ENCODE measurements around the gene INSRR.

INSRR gene

DNA sequence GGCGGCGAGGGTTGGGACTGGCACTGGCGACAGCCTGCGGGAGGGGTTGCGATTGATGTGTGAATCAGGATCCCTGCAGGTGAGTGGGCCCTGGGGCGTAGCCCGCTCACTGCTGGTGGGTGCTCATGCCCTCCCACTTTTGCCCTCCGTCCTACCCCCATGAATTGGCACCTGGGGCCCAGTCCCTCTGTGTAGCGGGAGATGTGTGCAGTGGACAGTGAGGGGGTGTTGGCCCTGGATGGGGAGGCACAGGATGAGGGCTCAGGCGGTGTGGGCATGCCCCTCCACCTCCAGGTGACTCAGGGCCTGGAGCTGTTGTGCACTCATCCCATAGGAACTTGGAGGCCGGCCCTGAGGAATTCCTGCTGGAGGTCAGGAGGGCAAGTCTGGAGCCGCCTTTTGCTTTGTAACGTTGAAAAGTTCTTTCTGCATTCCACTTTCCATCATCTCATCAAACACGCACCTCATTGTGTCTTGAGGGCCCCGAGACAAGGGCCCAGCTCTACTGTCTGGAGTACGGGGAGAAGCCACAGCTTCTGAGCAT, 37.6 kb upstream of the INSRR start:
- TF ChIP-seq, protein P1, sequence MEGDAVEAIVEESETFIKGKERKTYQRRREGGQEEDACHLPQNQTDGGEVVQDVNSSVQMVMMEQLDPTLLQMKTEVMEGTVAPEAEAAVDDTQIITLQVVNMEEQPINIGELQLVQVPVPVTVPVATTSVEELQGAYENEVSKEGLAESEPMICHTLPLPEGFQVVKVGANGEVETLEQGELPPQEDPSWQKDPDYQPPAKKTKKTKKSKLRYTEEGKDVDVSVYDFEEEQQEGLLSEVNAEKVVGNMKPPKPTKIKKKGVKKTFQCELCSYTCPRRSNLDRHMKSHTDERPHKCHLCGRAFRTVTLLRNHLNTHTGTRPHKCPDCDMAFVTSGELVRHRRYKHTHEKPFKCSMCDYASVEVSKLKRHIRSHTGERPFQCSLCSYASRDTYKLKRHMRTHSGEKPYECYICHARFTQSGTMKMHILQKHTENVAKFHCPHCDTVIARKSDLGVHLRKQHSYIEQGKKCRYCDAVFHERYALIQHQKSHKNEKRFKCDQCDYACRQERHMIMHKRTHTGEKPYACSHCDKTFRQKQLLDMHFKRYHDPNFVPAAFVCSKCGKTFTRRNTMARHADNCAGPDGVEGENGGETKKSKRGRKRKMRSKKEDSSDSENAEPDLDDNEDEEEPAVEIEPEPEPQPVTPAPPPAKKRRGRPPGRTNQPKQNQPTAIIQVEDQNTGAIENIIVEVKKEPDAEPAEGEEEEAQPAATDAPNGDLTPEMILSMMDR (IDR thresholded peaks at IDR 0.05), result no peak
- no peaks in the 10 kb centered on the region for H3K9me3 ChIP-seq
- no peaks in the 10 kb centered on the region for H3K36me3 ChIP-seq
- H3K4me3 ChIP-seq (ENCODE audit: low read depth in 1 of 2, low read length in 1 of 2), result no peak overlapping the region
- peaks cover 77% of the 10 kb centered on the region for H3K27me3 ChIP-seq
- peaks cover 20 to 22% of the 10 kb centered on the region in 2 experiments for H3K4me1 ChIP-seq (ENCODE audit: control insufficient read depth in 1 of 2, insufficient read depth in 1 of 2, low read depth in 1 of 2, low read length in 1 of 2)
- H3K27ac ChIP-seq, result no peak overlapping the region

DNA sequence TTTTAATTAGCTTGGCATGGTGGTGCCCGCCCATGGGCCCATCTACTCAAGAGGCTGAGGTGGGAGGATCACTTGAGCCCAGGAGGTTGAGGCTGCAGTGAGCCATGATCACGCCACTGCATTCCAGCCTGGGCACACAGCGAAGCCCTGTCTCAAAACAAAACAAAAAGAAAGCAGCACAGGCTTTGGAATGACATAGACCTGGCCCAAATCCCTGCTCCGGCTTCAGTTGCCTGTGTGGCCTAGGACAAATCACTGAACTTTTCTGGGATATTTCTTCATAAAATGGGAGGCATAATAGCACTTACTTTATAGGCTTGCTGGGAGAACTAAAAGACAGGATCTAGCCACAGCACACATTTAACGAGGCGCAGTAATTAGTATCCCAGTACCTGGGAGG, 37.0 kb upstream of the INSRR start:
- Histone ChIP-seq H3K27me3 (peaks cover 83% of the 10 kb centered on the region), H3K27ac (no peak overlapping the region), H3K36me3 (no peaks in the 10 kb centered on the region), H3K4me3 (ENCODE audit: low read depth in 1 of 2, low read length in 1 of 2) (no peak overlapping the region), H3K4me1 (ENCODE audit: control insufficient read depth in 1 of 2, insufficient read depth in 1 of 2, low read depth in 1 of 2, low read length in 1 of 2) (peaks cover 20 to 23% of the 10 kb centered on the region in 2 experiments), H3K9me3 (no peaks in the 10 kb centered on the region)
- TF ChIP-seq, protein P1 (IDR thresholded peaks at IDR 0.05), result no peak

DNA sequence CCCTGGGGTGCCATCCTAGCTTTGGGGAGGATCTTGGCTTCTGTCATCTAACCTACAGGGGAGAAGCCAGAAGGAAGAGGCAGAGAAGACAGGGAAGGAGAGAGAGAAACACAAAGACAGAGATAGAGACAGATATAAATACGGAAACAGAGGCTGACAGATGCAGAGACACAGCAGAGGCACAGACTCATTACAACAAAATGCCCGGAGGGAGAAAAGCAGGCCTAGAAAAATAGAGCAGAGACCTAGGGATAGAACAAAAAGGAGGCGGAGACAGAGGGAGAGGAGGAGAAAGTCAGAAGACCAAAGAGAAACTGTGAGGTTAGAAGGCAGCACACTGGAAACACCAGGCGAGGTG, 36.5 kb upstream of the INSRR start:
- Histone ChIP-seq H3K4me1 (ENCODE audit: control insufficient read depth in 1 of 2, insufficient read depth in 1 of 2, low read depth in 1 of 2, low read length in 1 of 2) (peaks cover 20 to 23% of the 10 kb centered on the region in 2 experiments), H3K9me3 (no peaks in the 10 kb centered on the region), H3K36me3 (no peaks in the 10 kb centered on the region), H3K27me3 (peaks cover 88% of the 10 kb centered on the region), H3K4me3 (ENCODE audit: low read depth in 1 of 2, low read length in 1 of 2) (no peak overlapping the region), H3K27ac (no peak overlapping the region)
- TF ChIP-seq, protein P1 (IDR thresholded peaks at IDR 0.05), result no peak

DNA sequence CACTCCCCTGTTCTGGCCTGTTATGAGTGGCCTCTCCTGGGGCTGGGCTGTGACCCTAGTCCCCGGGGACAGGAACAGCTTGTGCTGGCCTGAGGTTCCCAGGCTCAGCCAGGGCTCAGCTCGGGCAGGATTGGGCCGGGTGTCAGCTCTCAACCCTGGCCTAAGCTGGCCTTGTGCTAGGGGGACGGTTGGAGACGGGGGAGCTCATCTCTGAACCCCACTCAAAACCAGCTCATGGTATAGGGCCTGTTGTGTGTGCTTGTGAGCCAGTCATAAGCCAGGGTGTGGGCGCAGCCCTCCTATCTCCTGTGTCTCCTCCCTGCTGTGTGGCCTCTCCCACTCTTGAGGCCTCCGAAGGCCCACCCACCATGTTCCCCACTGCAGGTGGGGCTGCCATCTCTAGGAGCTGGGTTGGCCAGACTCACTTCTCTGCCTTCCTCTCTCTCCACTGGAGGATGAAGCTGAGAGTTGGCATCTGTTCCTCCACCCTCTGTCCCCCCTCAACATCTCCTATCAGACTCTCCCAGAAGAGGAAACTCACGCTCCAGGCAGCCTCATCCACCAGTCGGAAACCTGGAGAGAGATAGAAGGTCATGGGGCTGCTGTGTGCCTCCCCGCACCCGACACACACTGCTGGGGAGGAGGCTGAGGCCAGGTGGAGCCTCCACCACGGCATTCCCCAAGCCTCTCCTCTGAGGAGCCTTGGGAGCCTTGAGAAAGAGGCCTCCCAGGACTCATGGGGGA, 36.0 kb upstream of the INSRR start:
- no peaks in the 10 kb centered on the region for H3K36me3 ChIP-seq
- peaks cover 93% of the 10 kb centered on the region for H3K27me3 ChIP-seq
- peaks cover 20 to 23% of the 10 kb centered on the region in 2 experiments for H3K4me1 ChIP-seq (ENCODE audit: control insufficient read depth in 1 of 2, insufficient read depth in 1 of 2, low read depth in 1 of 2, low read length in 1 of 2)
- no peaks in the 10 kb centered on the region for H3K9me3 ChIP-seq
- no peak overlapping the region for H3K27ac ChIP-seq
- no peak overlapping the region for H3K4me3 ChIP-seq (ENCODE audit: low read depth in 1 of 2, low read length in 1 of 2)
- TF ChIP-seq, protein P1 (IDR thresholded peaks at IDR 0.05), result no peak

DNA sequence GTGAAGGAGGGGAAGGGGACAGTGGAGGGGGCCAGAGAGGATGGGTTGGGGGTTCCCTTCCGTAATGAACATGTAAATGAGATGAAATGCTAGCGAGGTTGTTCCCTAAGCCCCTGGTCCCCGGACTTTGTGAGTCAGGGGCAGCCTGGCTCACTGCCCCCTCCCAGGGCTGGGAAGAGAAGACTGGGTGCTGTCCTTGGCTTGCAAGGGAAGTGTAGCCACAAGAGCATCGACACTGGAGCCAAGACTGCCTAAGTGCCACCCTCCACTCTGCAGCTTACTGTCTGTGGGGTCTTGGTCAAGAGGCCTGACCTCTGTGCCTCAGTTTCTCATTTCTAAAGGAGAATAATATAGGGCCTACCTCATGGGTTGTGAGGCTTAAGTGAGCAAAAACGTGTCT, 35.1 kb upstream of the INSRR start:
- Histone ChIP-seq H3K4me1 (ENCODE audit: control insufficient read depth in 1 of 2, insufficient read depth in 1 of 2, low read depth in 1 of 2, low read length in 1 of 2) (peaks cover 20 to 23% of the 10 kb centered on the region in 2 experiments), H3K4me3 (ENCODE audit: low read depth in 1 of 2, low read length in 1 of 2) (no peak overlapping the region)
- TF ChIP-seq, protein P1 (IDR thresholded peaks at IDR 0.05), result no peak

More for the DNA sequence above, 35.1 kb upstream of the INSRR start:
- H3K27ac ChIP-seq, result no peak overlapping the region
- no peaks in the 10 kb centered on the region for H3K9me3 ChIP-seq
- no peaks in the 10 kb centered on the region for H3K36me3 ChIP-seq
- H3K27me3 ChIP-seq, result peaks cover 89% of the 10 kb centered on the region

Measured in neutrophil (primary cell).